ENCODE results near the gene LSM14A.
"Not testable (repeated sequence)": the region's sequence is repeated elsewhere in the genome, so short reads cannot be mapped to it uniquely, and the experiment has no call there.

LSM14A gene

GRCh38 chr19:34232566-34233481 lies 60.5 kb downstream of the LSM14A start:
- DNase-seq, result peak; percentile 74

GRCh38 chr19:34235425-34235940 lies 63.2 kb downstream of the LSM14A start:
- no peak for DNase-seq

GRCh38 chr19:34236035-34236987 lies 64.0 kb downstream of the LSM14A start:
- no peak for DNase-seq

- no peak for DNase-seq
These were observed 65.0 kb downstream of the LSM14A start for GRCh38 chr19:34237283-34237682.

GRCh38 chr19:34237939-34238338 lies 65.6 kb downstream of the LSM14A start:
- no peak for DNase-seq

- no peak for DNase-seq
These were observed 69.4 kb downstream of the LSM14A start for GRCh38 chr19:34241513-34242337.

GRCh38 chr19:34243138-34243875 lies 71.0 kb downstream of the LSM14A start:
- DNase-seq, result not testable (repeated sequence)

- DNase-seq, result no peak
These were observed 71.7 kb downstream of the LSM14A start for GRCh38 chr19:34243876-34244578.

- no peak for DNase-seq
These were observed 72.5 kb downstream of the LSM14A start for GRCh38 chr19:34244611-34245299.

- no peak for DNase-seq
These were observed 74.0 kb downstream of the LSM14A start for GRCh38 chr19:34246340-34246739.

- DNase-seq, result no peak
These were observed 76.6 kb downstream of the LSM14A start for GRCh38 chr19:34248941-34249340.

GRCh38 chr19:34253167-34253566 lies 80.9 kb downstream of the LSM14A start:
- not testable (repeated sequence) for DNase-seq

GRCh38 chr19:34253681-34254045 lies 81.4 kb downstream of the LSM14A start:
- not testable (repeated sequence) for DNase-seq

- peak; percentile 84 for DNase-seq
These were observed 81.9 kb downstream of the LSM14A start, which contains the start of gene GARRE1 for GRCh38 chr19:34254046-34254697. Gene GARRE1, plus strand, starts transcription at chr19:34254554. Its CDS starts 45,920 bp downstream, at chr19:34300474.

GRCh38 chr19:34254698-34255432 lies 82.6 kb downstream of the LSM14A start:
- no peak for DNase-seq

GRCh38 chr19:34255546-34255945 lies 83.2 kb downstream of the LSM14A start:
- no peak for DNase-seq

GRCh38 chr19:34256835-34257558 lies 84.7 kb downstream of the LSM14A start:
- DNase-seq, result no peak

- no peak for DNase-seq
These were observed 85.2 kb downstream of the LSM14A start for GRCh38 chr19:34257559-34257924.
